Gastrocnemius medialis (tissue), 4 donors: ENCODE results near the gene PCSK6. TPM values are rescaled to one million over a fixed set of nuclear protein-coding genes. Genes with fewer than 3 reads are reported as not detected.

Experiments
- ATAC-seq, 2 donors: fragments of 150-250 bp; one replicate each; pipeline ENCODE4 v1.9.1; 2016
- DNase-seq, 2 donors: peaks; one replicate each; pipeline ENCODE4 v3.0.0-alpha.2; 2019
- H3K27ac ChIP-seq, 4 donors: fragments of 200-600 bp; sonication (generic); 1 replicate in 1 of 4; 2 replicates in 3 of 4; pipeline ENCODE4 v1.5.1; 2016 to 2018; ENCODE audit warnings: mild to moderate bottlenecking in 2 of 4, moderate library complexity in 1 of 4
- H3K27me3 ChIP-seq, 3 donors: fragments of 200-600 bp; sonication (generic) in 2 of 3; 1 replicate in 1 of 3; 2 replicates in 2 of 3; pipeline versions ENCODE4 v1.5.1 to v1.6.0; 2016 to 2019; ENCODE audit warnings: mild to moderate bottlenecking in 1 of 3, moderate library complexity in 1 of 3
- H3K36me3 ChIP-seq, 2 donors: fragments of 200-600 bp; sonication (generic) in 1 of 2; one replicate each; pipeline ENCODE4 v1.5.1; 2017 to 2018
- H3K4me1 ChIP-seq, 2 donors: fragments of 200-600 bp; sonication (generic) in 1 of 2; one replicate each; pipeline ENCODE4 v1.5.1; 2016 to 2017; ENCODE audit warnings: mild to moderate bottlenecking in 2 of 2
- H3K4me3 ChIP-seq, 4 donors: fragments of 200-600 bp; sonication (generic) in 3 of 4; 1 replicate in 1 of 4; 2 replicates in 3 of 4; pipeline ENCODE4 v1.5.1; 2016 to 2019; ENCODE audit warnings: mild to moderate bottlenecking in 2 of 4
- H3K9me3 ChIP-seq, 3 donors: fragments of 200-600 bp; sonication (generic) in 2 of 3; 1 replicate in 1 of 3; 2 replicates in 2 of 3; pipeline ENCODE4 v1.5.1; 2016 to 2019
- CTCF ChIP-seq, 5 experiments: fragments of 450-650 bp in 3 of 5; fragments of 200-600 bp in 2 of 5; sonication (generic) in 2 of 5; IDR thresholded peaks in 4 of 5; conservative IDR thresholded peaks in 1 of 5; 1 replicate in 4 of 5; 2 replicates in 1 of 5; pipeline ENCODE4 v1.5.1; 2016 to 2019; ENCODE audit warnings: antibody characterized with exemption in 5 of 5, mild to moderate bottlenecking in 3 of 5, moderate library complexity in 3 of 5
- POLR2A ChIP-seq, 2 donors: fragments of 450-650 bp; IDR thresholded peaks; one replicate each; pipeline ENCODE4 v1.6.1; 2017; ENCODE audit warnings: antibody characterized with exemption in 2 of 2, mild to moderate bottlenecking in 2 of 2, moderate library complexity in 2 of 2
- in situ Hi-C, 4 donors: fragments of 200-750 bp; cut with MboI; loops; one replicate each; pipeline versions ENCODE4 v1.15.0 to v1.8.0; 2017; ENCODE audit warnings: low sequenced_read_pairs in 4 of 4
- intact Hi-C: fragments of 100-400 bp; cut with DNase I; formaldehyde crosslinking; loops from one replicate; pipeline ENCODE4 v1.15.1; 2023; ENCODE audit warnings: low total_unique reads
- total RNA-seq, 4 donors: library from RNA; depleted of rRNA; stranded (reverse); fragments of >200 nt; gene quantifications; one replicate each; pipeline versions ENCODE4 v1.1.0 to v1.2.3, GENCODE V29; 2016

Gene PCSK6
- total RNA-seq, 4 donors from 2014 or later, result 12.8 to 46.0 (median 23.6) TPM

DNA sequence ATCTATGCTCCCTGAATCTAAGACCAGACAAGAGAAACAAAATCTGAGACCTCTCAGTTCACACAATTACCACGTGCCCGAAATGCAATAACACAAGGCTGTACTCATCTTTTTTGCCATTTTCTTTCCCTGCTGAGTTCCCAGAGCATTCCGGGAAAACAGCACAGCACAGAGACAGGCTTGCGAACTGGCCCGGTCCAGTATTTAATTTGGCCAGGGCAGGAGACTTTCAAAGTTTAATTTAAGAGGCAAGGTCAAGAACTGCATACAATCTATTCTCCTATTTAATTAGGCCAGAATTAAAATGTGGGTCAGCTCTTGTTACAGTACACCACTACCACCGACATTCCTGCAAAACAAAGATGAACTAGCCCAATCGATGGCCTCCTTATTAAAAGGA is 107.0 kb downstream of the PCSK6 start:
- DNase-seq (no peak), ATAC-seq (no peak)
- Histone ChIP-seq H3K4me3 (no peak overlapping the region), H3K27ac (no peak overlapping the region), H3K36me3 (peaks cover 0 to 28% of the 10 kb centered on the region in 2 donors), H3K4me1 (no peaks in the 10 kb centered on the region), H3K27me3 (no peaks in the 10 kb centered on the region), H3K9me3 (no peaks in the 10 kb centered on the region)
- in situ Hi-C loops (no loop called here), intact Hi-C loops (no loop called here)
- TF ChIP-seq POLR2A (IDR thresholded peaks at IDR 0.05), result no peak
- TF ChIP-seq CTCF (IDR thresholded peaks at IDR 0.05 in 4 of 5, conservative IDR thresholded peaks at IDR 0.05 in 1 of 5), result no peak

DNA sequence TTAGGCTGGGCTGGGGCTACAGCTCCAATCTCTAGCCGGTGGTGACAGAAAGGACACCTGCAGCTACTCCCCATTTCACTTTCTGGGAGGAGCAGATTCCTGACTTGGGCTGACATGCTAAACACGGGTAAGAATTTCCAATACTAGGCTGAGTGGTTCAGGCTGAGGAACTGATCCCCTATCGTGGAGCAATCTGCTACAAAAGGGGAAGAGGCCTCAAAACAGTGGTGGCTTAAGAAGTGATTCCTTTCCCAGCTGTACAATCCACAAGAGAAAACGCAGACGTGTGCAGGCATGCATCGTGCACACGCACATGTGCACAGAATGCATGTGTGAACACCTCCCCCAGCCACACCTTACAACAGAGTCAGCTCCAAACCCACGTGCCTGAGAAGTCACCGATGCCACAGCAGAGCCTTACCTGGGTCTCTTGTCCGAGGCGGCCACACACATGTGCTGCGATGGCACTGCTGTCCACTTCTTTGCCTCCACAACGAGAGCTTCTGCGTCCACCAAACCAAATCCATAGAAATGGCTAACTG is 107.8 kb downstream of the PCSK6 start:
- TF ChIP-seq CTCF (IDR thresholded peaks at IDR 0.05 in 4 of 5, conservative IDR thresholded peaks at IDR 0.05 in 1 of 5) (no peak), POLR2A (IDR thresholded peaks at IDR 0.05) (no peak)
- peaks cover 0 to 23% of the 10 kb centered on the region in 2 donors for H3K36me3 ChIP-seq
- H3K9me3 ChIP-seq, result no peaks in the 10 kb centered on the region
- in situ Hi-C loops, result no loop called here
- DNase-seq, result no peak
- no peaks in the 10 kb centered on the region for H3K4me1 ChIP-seq
- no peaks in the 10 kb centered on the region for H3K27me3 ChIP-seq
- no peak overlapping the region for H3K4me3 ChIP-seq
- no peak for ATAC-seq
- intact Hi-C loops, result no loop called here
- H3K27ac ChIP-seq, result no peak overlapping the region

- Histone ChIP-seq H3K36me3 (peaks cover 0 to 14% of the 10 kb centered on the region in 2 donors), H3K4me3 (no peak overlapping the region), H3K9me3 (no peaks in the 10 kb centered on the region), H3K4me1 (peaks cover 0 to 4% of the 10 kb centered on the region in 2 donors), H3K27ac (no peak overlapping the region), H3K27me3 (no peaks in the 10 kb centered on the region)
- in situ Hi-C loops (no loop called here), intact Hi-C loops (no loop called here)
- ATAC-seq (no peak), DNase-seq (no peak)
- no peak for TF ChIP-seq CTCF (IDR thresholded peaks at IDR 0.05 in 4 of 5, conservative IDR thresholded peaks at IDR 0.05 in 1 of 5)
Measured at GRCh38 chr15:101380146-101380545, 109.4 kb downstream of the PCSK6 start.

DNA sequence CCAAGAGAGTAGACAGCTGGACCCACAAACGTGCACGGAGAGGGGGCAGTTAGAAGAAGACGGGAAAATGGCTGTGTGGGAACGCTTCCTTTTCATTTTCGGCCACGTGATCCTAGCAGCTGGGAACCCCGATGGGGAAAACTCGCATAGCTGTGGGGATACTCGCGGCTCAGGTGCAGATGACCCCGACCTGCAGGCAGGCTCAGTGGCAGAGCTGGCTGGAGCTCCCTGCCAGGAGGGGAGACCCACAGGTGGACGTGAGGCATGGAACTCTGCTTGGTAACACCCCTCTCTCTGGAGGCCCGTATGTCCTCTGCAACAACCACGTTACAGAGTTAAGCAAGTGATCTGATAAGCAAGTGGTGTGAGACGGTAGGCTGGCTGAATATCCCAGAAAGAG is 109.9 kb downstream of the PCSK6 start:
- Histone ChIP-seq H3K27me3 (no peaks in the 10 kb centered on the region), H3K4me3 (no peak overlapping the region), H3K9me3 (no peaks in the 10 kb centered on the region), H3K4me1 (peaks cover 0 to 4% of the 10 kb centered on the region in 2 donors), H3K36me3 (peaks cover 0 to 14% of the 10 kb centered on the region in 2 donors), H3K27ac (no peak overlapping the region)
- DNase-seq (no peak), ATAC-seq (no peak)
- in situ Hi-C loops, result no loop called here
- intact Hi-C loops, result loop anchor here (10.0 kb wide), 1 partner anchor 75 kb away; no protein-coding TSS in a partner anchor
- TF ChIP-seq CTCF (IDR thresholded peaks at IDR 0.05 in 4 of 5, conservative IDR thresholded peaks at IDR 0.05 in 1 of 5), result no peak
- TF ChIP-seq POLR2A (IDR thresholded peaks at IDR 0.05), result no peak

DNA sequence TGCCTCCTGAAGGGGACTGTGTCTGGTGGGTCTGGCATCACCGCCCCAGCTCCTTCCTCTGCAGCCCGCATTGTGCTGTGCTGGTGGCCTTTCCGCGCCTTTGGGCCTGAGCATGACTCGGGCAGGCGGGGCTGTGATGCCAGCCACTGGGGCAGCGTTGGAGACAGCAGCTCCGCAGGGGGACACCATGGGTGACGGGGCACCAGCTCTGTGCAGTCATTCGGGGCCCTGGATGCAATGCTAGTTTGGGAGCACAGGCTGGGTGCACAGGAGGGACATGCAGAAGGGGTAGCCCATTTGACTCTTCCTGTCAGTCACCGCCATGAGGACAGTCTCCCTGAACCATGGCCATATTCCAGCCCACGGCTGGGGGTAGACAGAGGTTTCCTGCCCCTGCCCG is 110.6 kb downstream of the PCSK6 start:
- intact Hi-C loops (loop anchor here (10.0 kb wide), 1 partner anchor 74 kb away; no protein-coding TSS in a partner anchor), in situ Hi-C loops (no loop called here)
- Histone ChIP-seq H3K27ac (no peak overlapping the region), H3K9me3 (no peaks in the 10 kb centered on the region), H3K4me3 (no peak overlapping the region), H3K4me1 (peaks cover 0 to 4% of the 10 kb centered on the region in 2 donors), H3K27me3 (no peaks in the 10 kb centered on the region), H3K36me3 (peaks cover 0 to 14% of the 10 kb centered on the region in 2 donors)
- DNase-seq, result no peak
- no peak for ATAC-seq
- TF ChIP-seq POLR2A (IDR thresholded peaks at IDR 0.05), result no peak
